Neural progenitor cell (in vitro differentiated cells): Measurements from ENCODE around the gene RBPMS2. TPM values are rescaled to one million over a fixed set of nuclear protein-coding genes. Genes with fewer than 3 reads are reported as not detected.

Experiments used
- DNase-seq: peaks from one replicate; pipeline ENCODE4 v3.0.0-alpha.2; 2016; ENCODE audit warnings: low spot score
- H2AFZ ChIP-seq: fragments of 200-600 bp; sonication (generic); replicated peaks from 2 replicates; pipeline ENCODE4 v1.6.1; 2016; ENCODE audit warnings: antibody characterized with exemption
- H3F3A ChIP-seq: fragments of 200-600 bp; sonication (generic); 2 replicates; pipeline ENCODE4 v1.6.1; 2016; ENCODE audit warnings: antibody characterized with exemption, low read depth
- H3K27ac ChIP-seq: fragments of 200-600 bp; sonication (generic); 2 replicates; pipeline ENCODE4 v1.5.1; 2016; ENCODE audit warnings: mild to moderate bottlenecking
- H3K27me3 ChIP-seq: fragments of 200-600 bp; sonication (generic); 2 replicates; pipeline ENCODE4 v1.6.1; 2016; ENCODE audit warnings: mild to moderate bottlenecking, moderate library complexity
- H3K36me3 ChIP-seq: fragments of 200-600 bp; sonication (generic); 2 replicates; pipeline ENCODE4 v1.5.1; 2016
- H3K4me1 ChIP-seq: fragments of 200-600 bp; sonication (generic); 2 replicates; pipeline ENCODE4 v1.6.1; 2016; ENCODE audit warnings: mixed run types
- H3K4me2 ChIP-seq: fragments of 200-600 bp; sonication (generic); 2 replicates; pipeline ENCODE4 v1.6.1; 2016
- H3K4me3 ChIP-seq: fragments of 200-600 bp; sonication (generic); 2 replicates; pipeline ENCODE4 v1.5.1; 2016
- H3K79me2 ChIP-seq: fragments of 200-600 bp; sonication (generic); 2 replicates; pipeline ENCODE4 v1.6.1; 2016; ENCODE audit warnings: low read depth
- H3K9ac ChIP-seq: fragments of 200-600 bp; sonication (generic); 2 replicates; pipeline ENCODE4 v1.6.1; 2016
- H3K9me3 ChIP-seq: fragments of 200-600 bp; sonication (generic); 2 replicates; pipeline ENCODE4 v1.5.1; 2016; ENCODE audit warnings: low read depth
- H4K20me1 ChIP-seq: fragments of 200-600 bp; sonication (generic); 2 replicates; pipeline ENCODE4 v1.6.1; 2016; ENCODE audit warnings: low read depth
- H3K27ac Mint-ChIP-seq: 3 replicates; pipeline ENCODE4 v1.8.0; 2021; ENCODE audit warnings: mixed read lengths
- H3K27me3 Mint-ChIP-seq: 2 replicates; pipeline ENCODE4 v1.8.0; 2022; ENCODE audit warnings: low read depth, mild to moderate bottlenecking, inconsistent platforms, moderate library complexity, mixed read lengths; ENCODE audit not compliant: insufficient read depth
- H3K36me3 Mint-ChIP-seq: 3 replicates; pipeline ENCODE4 v1.8.0; 2021; ENCODE audit warnings: mixed read lengths
- H3K4me1 Mint-ChIP-seq: 3 replicates; pipeline ENCODE4 v1.8.0; 2021; ENCODE audit warnings: mixed read lengths
- H3K4me3 Mint-ChIP-seq: 3 replicates; pipeline ENCODE4 v1.8.0; 2021; ENCODE audit warnings: mild to moderate bottlenecking, moderate library complexity, mixed read lengths
- H3K9me3 Mint-ChIP-seq: 3 replicates; pipeline ENCODE4 v1.8.0; 2020; ENCODE audit warnings: mixed read lengths
- EZH2 ChIP-seq: fragments of 200-600 bp; sonication (generic); IDR thresholded peaks from 2 replicates; pipeline ENCODE4 v1.6.1; 2017; ENCODE audit warnings: antibody characterized with exemption, mild to moderate bottlenecking, moderate library complexity
- EZH2phosphoT487 ChIP-seq: fragments of 200-600 bp; sonication (generic); IDR thresholded peaks from 2 replicates; pipeline ENCODE4 v1.6.1; 2017; ENCODE audit warnings: antibody characterized with exemption
- total RNA-seq: library from RNA; depleted of rRNA; stranded (reverse); fragments of >200 nt; gene quantifications from 2 replicates; pipeline ENCODE4 v1.2.3, GENCODE V29; 2015; ENCODE audit warnings: low replicate concordance
- TF ChIP-seq, protein P1 (sequence below): fragments of 200-600 bp; sonication (generic); IDR thresholded peaks from 2 replicates; pipeline ENCODE4 v1.5.1; 2017; ENCODE audit warnings: antibody characterized with exemption, mild to moderate bottlenecking

The RBPMS2 gene
- total RNA-seq, 1 donor from 2014 or later: 0.15 TPM

DNA sequence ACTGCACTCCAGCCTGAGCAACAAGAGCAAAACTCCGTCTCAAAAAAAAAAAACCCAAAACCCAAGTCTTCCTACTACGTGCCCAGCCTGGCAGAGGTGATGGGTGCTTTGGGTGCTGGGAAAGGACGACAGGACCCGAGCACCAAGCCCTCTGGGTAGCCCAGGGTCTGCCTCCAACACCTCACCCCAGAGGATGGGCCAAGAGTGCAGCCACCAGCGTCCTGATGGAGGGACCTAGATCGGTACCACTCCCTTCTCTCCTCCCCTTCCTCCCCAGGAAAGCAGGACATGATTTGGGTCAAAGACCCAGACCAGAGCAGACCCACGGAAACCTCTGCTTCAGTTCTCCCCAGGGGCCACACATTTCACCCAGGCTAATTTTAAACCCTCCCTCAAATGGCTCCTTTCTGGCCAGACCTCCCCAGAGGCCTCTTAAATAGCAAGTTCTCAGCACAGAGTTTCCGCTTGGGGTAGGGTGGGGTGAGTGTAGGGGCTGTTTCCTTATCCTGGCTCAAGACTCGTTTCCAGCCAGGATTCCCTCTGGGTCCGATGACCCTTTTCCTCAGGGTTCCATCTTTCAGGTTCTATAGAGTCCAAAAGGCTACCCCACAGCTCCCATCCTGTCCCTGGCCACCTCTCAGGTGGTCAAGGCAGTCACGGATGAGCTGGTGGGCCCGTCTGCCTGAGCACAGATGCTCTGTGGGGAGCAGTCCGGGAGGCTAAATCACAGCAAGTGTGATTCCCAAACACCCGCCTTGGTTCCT lies 20.5 kb downstream of the RBPMS2 start:
- Histone ChIP-seq H3K4me1 (peaks cover 3% of the 10 kb centered on the region), H4K20me1 (no peaks in the 10 kb centered on the region), H2AFZ (no peak overlapping the region), H3K9me3 (no peaks in the 10 kb centered on the region), H3K4me3 (no peak overlapping the region), H3K27me3 (no peaks in the 10 kb centered on the region), H3F3A (peaks cover 8% of the 10 kb centered on the region), H3K4me2 (no peak overlapping the region), H3K79me2 (peaks cover 27% of the 10 kb centered on the region), H3K36me3 (no peaks in the 10 kb centered on the region), H3K27ac (no peak overlapping the region), H3K9ac (no peak overlapping the region)
- Mint-ChIP-seq H3K36me3 (peaks cover 8% of the 10 kb centered on the region), H3K27me3 (peaks cover 2% of the 10 kb centered on the region), H3K4me3 (no peak overlapping the region), H3K4me1 (peaks cover 17% of the 10 kb centered on the region), H3K9me3 (no peaks in the 10 kb centered on the region), H3K27ac (no peak overlapping the region)
- no peak for DNase-seq
- TF ChIP-seq, protein P1, sequence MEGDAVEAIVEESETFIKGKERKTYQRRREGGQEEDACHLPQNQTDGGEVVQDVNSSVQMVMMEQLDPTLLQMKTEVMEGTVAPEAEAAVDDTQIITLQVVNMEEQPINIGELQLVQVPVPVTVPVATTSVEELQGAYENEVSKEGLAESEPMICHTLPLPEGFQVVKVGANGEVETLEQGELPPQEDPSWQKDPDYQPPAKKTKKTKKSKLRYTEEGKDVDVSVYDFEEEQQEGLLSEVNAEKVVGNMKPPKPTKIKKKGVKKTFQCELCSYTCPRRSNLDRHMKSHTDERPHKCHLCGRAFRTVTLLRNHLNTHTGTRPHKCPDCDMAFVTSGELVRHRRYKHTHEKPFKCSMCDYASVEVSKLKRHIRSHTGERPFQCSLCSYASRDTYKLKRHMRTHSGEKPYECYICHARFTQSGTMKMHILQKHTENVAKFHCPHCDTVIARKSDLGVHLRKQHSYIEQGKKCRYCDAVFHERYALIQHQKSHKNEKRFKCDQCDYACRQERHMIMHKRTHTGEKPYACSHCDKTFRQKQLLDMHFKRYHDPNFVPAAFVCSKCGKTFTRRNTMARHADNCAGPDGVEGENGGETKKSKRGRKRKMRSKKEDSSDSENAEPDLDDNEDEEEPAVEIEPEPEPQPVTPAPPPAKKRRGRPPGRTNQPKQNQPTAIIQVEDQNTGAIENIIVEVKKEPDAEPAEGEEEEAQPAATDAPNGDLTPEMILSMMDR: no peak

DNA sequence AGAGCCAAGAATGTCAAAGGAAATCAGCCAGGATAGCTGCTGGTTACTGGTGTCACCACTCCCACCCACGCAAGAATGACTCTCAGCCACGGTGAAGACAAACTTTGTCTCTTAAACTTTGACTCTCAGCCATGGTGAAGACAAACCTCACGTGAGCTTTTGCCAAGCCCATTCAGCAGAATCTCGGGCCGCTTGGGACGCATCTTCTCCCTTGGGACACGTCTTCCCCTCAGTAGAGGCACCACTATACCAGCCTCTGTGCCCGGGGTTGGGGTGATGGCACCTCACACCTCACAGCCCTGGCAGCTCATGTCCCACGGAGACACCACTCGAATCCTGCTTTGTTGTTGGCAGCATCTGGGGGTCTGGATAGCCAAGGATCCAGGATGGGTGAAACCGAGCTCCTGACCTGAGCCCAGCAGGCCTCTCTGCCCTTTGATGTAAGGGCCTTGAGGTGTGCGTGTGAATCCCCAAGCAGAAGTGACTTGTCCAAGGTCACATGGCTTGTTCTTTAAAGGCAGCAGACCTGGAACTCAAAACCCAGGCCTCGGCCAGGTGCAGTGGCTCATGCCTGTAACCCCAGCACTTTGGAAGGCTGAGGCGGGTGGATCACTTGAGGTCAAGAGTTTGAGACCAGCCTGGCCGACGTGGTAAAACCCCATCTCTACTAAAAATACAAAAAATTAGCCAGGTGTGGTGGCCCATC lies 21.8 kb downstream of the RBPMS2 start:
- Mint-ChIP-seq H3K9me3 (no peaks in the 10 kb centered on the region), H3K4me3 (no peak overlapping the region), H3K4me1 (peaks cover 19% of the 10 kb centered on the region), H3K27me3 (peaks cover 2% of the 10 kb centered on the region), H3K36me3 (peaks cover 8% of the 10 kb centered on the region), H3K27ac (no peak overlapping the region)
- H3K9ac ChIP-seq: no peak overlapping the region
- peaks cover 13% of the 10 kb centered on the region for H3F3A ChIP-seq
- H3K4me2 ChIP-seq: no peak overlapping the region
- H2AFZ ChIP-seq: no peak overlapping the region
- no peak overlapping the region for H3K4me3 ChIP-seq
- H4K20me1 ChIP-seq: no peaks in the 10 kb centered on the region
- no peak overlapping the region for H3K27ac ChIP-seq
- no peak for TF ChIP-seq EZH2
- TF ChIP-seq, protein P1: no peak
- no peak for TF ChIP-seq EZH2phosphoT487
- no peaks in the 10 kb centered on the region for H3K27me3 ChIP-seq
- H3K79me2 ChIP-seq: peaks cover 17% of the 10 kb centered on the region
- no peaks in the 10 kb centered on the region for H3K9me3 ChIP-seq
- no peaks in the 10 kb centered on the region for H3K36me3 ChIP-seq
- peaks cover 7% of the 10 kb centered on the region for H3K4me1 ChIP-seq
- DNase-seq: no peak

DNA sequence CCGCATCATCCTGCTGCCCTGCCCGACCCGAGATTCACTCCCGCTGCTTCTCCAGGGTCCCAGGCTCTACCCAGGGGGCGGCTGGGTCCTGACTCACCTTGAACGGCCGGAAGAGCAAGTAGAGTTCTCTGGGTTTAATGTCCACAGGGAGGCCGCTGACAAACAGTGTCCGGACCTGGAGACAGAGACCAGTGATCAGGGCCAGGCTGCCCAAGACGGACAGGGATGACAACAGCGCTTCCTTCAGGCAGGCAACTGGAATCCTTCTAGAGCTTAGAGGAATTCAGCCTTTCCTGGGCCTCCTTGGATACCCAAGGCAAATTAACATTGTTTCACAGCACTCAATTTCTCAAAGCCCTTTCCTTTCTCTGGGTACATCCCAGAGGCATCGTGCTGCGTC lies 23.9 kb downstream of the RBPMS2 start:
- Mint-ChIP-seq H3K36me3 (peaks cover 8% of the 10 kb centered on the region), H3K9me3 (no peaks in the 10 kb centered on the region), H3K27me3 (no peaks in the 10 kb centered on the region), H3K4me1 (peaks cover 19% of the 10 kb centered on the region), H3K4me3 (no peak overlapping the region), H3K27ac (no peak overlapping the region)
- Histone ChIP-seq H3K4me1 (peaks cover 7% of the 10 kb centered on the region), H2AFZ (no peak overlapping the region), H3K27ac (no peak overlapping the region), H4K20me1 (no peaks in the 10 kb centered on the region), H3F3A (peaks cover 13% of the 10 kb centered on the region), H3K9me3 (no peaks in the 10 kb centered on the region), H3K27me3 (no peaks in the 10 kb centered on the region), H3K4me2 (no peak overlapping the region), H3K4me3 (no peak overlapping the region), H3K79me2 (peaks cover 9% of the 10 kb centered on the region), H3K36me3 (no peaks in the 10 kb centered on the region), H3K9ac (no peak overlapping the region)
- TF ChIP-seq, protein P1: peak; percentile 11
- TF ChIP-seq EZH2: no peak
- TF ChIP-seq EZH2phosphoT487: no peak
- peak; percentile 27 for DNase-seq
